Stimulated activated CD4-positive, alpha-beta T cell treated with anti-CD3 and anti-CD28 coated beads, Interleukin-12 subunit alpha, Interleukin-12 subunit beta, amount 100 ng/mL, for 24 hours (primary cell): ENCODE results near the gene KCNH6.

Source experiments
- DNase-seq, 2 experiments: peaks; one replicate each; pipeline ENCODE4 v3.0.0-alpha.2; 2020; ENCODE audit warnings: low read depth in 2 of 2

The KCNH6 gene

DNA sequence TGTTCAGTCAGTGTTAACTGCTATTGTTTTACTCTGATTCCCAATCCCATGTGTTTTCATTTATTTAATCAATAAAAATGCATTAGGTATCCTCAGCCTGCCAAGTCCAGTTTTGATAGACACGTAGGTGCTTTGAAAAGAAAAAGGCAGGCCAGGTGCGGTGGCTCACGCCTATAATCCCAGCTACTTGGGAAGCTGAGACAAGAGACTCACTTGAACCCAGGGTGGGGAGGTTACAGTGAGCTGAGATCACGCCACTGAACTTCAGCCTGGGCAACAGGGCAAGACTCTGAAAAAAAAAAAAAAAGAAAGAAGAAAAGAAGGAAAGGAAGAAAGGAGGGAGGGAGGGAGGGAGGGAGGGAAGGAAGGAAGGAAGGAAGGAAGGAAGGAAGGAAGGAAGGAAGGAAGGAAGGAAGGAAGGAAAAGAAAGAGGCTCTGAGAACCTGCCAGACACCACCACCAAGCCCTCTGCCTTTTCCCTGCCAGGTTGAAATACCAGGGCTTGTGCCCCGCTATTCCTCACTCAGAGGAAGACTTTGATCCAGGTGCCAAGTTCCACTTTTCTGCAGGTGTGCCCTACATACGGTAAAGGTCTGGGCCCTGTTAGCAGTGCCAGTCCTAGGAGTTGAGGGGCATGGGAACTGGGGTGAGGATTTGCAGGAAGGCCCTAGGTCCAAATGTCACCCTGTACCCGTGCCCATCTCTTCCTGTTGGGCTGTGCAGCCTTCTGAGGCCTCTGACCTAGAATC lies 10.1 kb upstream of the KCNH6 start:
- no peak for DNase-seq

DNA sequence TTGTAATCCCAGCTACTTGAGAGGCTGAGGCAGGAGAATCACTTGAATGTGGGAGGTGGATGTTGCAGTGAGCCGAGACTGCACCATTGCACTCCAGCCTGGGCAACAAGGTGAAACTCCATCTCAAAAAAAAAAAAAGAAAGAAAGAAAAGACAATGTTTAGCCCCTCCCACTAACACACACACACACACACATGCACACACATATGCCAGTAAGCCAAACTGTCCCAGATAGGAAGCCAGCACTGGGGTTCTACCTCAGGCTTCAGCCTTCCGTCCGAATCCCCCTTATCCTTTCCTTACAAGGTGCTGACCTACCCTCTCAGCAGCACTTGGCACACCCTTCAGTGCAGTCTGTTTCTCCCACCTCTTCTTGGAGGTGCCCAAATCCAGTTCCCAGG lies 8.7 kb upstream of the KCNH6 start:
- no peak for DNase-seq

DNA sequence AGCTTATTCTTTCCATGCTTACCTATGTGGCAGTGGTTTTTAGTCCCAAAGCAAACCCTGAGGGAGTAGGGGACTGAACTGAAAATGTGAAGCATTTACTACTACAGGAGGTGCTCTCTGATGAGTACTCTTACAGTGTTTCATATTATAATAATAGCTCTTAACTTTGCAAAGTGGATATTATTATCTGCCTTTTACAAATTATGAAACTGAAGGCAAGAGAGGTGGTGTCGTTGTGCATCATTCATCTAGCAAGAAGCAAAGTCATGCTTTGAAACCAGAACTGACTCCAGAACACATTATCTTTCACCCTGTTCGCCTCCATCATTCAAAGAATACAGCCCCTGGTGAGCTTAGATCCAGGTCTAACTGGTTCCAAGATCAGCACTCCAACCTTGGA lies 8.2 kb upstream of the KCNH6 start:
- no peak for DNase-seq

DNA sequence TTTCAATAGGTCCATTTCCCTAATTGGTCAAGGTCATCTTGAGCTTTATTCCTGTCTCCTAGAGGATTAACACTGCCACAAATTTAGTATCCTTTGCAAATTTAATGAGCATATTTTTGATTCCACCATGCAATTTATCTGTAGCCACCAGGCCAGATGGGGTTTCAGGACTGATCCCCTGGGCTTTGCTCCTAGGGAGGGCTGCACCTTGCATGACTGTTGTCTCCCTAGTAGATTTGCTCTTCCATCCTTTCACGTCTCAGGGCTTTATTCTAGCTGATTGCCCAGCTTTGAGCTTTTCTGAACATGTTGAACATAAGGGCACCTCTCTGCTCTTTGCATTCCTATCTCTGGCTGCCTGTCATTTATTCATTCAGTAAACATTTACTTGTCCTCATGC lies 7.7 kb upstream of the KCNH6 start:
- DNase-seq: no peak

DNA sequence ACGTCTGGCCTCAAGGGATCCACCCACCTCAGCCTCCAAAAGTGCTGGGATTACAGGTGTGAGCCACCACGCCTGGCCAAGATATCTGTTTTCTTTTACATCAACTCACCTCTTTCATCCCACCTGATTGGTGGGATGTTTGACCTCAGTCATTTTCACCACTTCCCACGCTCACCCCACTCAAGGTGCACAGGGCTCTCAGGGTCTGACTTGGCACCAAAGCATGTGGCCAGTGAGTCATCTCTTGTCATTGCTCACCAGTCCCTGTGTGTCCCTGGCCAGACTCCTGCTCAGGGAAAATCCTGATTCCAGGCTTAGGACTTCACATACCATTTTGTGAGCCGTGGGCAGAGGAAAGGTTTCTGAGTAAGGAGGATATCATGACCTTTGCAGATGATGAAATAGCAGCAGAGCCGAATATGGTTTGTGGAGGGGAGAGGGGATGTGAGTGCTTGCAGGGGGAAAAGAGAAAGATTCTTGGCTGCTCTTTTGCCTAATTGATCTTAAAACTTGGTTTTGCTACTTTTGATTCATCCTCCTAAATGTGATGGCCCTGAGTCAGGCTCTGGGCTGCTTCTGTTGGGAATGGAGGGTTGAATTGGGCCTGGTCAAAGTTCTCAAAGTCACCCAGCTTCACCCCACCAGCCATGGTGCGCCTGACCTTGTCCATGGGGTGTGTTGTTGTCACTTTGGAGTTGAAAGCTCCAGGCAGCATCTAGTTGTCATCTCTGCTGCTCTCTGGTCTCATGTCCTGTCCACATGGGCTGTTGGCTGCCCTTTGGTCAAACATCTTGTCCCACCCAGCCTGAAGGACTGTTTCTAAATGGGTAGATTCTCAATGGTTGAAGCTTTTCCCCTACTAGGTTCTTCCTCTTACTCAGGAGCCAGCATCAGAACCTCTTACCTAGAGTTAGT lies 6.0 kb upstream of the KCNH6 start:
- no peak for DNase-seq

DNA sequence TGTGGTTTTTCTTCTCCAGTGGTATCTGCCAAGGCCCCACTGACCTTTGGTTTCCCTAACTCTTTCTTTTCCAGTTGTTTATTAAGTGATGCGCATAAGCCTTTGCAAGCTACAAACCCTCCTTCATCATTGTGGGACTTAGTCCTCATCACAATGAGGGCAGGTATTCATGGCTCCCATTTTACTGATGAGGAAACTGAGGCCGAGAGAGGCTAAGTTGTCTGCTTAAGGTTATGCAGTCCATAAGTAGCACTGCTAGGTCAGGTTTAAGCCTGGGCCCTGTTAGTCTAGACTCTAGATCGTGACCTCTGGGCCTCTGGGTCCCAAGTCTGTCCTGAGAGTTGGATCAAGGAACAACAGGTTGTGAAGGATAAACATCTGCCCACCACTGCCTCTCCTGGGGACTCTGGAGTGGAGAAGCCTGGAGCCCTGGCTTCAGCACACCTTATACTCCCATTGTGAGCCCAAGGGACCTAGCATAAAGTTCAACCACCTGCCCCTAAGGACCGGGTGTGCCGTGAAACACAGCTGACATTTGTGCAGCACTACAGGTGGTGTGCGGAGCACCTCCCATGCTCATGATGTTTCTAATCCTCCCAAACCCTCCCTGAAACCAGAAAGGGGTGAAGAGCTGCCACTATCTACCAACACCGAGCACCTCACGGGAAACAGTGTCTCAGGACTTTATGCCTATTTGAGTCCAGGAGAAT lies 5.2 kb upstream of the KCNH6 start:
- no peak for DNase-seq

DNA sequence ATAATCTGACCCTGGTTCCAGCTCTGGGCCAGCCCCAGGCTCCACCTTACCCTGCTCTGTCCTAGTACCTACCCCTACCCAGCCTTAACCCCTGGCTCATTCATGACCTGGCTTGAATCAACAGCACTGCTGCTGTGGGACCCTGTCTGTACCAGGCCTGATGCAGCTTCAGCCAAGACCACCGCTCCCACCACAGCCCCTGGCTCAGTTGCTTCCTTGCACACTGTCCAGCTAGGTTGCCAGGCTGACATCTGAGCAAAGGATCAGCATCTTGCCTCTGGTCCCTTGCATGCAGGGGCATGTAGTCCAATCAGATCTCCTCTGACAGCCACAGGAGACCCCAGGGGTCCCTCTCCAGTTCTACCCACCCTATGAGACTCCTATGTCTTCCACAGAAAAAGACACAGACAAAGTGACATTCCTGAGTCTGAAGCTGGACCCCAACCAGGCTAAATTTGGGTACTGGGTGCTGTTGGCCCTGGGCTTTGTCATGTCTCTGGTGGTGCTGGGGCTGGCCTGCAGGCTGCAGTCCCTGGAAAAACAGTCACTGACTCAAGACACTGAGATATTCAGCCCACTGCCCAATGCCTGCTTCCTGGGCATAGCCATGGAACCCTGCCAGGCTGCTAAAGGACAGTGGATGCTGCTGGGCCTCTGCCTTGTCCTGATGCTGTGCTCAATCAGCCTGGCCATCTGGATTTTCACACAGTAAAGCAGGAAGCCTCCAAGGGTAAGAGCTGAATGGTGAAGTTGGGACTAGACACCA lies 3.9 kb upstream of the KCNH6 start:
- no peak for DNase-seq

DNA sequence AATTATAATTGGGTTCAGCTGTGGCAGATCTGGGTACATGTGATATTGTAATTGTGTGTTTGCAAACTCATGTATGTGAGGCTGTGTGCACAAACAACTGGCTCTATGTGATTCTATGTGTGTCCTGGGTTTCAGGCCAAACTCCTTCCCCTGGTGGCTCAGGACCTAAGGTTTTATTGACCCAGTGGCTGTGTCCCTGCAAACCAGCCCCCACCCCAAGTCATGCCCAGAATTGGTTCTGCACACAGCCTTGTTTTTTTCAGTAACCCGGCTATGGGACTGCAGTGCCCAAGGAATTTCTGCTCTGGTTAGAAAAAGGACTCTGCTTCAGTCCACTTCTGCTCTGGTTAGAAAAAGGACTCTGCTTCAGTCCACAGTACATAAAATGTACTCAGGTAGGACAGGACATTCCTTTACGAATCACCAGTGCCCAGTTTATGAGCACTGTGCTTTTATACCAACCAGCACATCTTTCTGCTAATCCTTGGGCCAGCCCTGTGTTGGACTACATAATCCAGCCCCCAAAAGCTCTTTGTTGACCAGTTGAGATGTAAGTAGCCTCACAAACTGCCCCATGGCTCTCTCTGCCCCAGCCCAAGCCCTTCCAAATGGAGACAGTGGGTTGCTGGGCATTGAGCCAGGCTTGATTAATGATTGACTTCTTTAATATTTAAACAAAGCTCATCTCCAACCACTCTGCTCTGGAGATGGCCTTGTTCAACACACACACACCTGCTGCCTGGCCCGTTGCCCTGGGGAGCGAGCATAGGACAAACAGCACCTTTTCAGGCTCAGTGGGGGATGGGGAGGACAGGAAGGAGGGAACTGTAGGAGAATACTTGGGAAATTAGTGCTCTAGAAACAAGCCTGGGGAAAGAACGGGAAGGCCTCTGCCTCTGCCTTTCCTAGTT lies 2.9 kb upstream of the KCNH6 start:
- DNase-seq: no peak

DNA sequence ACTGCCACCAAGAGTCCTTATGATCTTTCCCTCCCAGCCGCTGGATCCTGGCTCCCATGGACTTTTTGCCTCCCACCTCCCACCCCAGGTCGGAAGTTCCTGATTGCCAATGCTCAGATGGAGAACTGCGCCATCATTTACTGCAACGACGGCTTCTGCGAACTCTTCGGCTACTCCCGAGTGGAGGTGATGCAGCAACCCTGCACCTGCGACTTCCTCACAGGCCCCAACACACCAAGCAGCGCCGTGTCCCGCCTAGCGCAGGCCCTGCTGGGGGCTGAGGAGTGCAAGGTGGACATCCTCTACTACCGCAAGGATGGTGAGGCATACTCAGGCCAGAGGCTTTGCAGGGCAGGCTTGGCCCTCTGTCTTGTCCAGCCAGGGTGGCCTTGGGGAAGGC lies 893 bp downstream of the KCNH6 start:
- DNase-seq: no peak

DNA sequence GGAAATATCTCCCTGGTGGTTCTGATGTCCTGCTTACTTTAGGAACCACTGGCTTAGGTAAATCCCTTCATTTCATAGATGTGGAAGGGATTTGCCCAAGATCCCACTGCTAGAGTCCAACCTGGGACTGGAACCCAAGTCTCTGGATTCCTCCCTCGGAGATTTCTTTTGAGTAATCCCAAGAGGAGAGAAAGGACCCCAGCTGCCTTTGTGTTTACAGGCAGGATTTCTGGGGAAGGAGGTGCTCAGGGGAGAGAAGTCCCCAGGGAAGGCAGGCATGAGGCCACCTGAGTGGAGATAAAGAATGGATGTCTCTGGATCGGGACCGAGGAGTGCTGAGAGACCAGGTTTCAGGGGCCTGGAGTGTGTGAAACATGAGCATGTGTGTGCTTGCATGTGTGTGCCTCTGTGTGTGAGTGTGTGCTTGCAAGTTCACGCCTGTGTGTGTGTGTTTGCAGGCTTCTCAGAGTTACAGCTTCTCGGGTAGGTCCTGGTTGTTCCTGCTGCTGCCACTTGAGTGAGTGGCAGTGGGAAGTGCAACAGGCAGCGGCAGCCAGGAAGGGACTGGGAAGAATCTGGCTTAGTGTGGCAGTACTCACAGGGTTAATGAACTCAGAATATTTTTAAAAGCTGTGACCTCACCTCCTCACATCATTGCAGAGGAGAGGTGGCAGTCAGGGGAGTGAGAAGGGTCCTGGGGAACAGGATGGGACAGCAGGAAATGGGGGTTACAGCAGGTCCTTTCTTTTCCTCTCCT lies 2.2 kb downstream of the KCNH6 start:
- no peak for DNase-seq

DNA sequence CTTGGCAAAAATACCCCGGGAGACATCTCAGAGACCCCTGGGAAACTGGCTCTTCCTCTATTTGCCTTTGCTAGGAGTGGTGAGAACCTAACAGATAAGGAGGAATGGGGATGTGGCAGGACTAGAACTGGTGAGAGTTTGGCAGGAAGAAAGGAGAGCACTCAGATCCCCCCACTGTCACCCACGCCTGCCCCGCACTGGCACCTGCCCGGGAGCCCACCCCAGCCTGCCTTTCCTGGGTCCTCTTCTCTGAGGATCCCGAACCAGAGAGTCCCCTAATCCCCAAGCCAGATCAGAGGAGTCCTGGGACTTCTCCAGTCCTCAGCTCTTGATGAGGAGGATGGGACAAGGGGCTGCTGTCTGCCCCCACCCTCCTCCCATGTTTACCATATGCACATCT lies 3.7 kb downstream of the KCNH6 start:
- DNase-seq: no peak

DNA sequence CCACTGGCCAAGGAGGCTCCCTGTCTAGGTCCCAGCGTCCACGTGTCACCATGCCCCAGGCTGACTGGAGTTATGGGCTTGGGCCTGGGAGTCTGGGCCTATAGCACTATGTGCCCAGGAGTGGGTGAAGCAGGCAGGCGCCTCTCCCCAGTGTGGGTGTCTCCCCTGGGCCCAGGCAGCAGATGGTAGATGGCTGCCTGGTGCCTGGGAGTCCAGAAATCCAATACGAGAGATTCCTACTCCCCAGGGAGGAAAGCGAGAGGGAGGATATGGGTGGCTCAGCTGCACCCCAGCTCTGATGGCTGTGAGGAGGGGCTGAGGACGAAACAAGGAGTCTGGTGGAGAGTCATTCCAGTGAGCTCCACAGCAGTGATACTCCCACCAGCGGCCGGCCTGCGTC lies 5.0 kb downstream of the KCNH6 start:
- DNase-seq: no peak

DNA sequence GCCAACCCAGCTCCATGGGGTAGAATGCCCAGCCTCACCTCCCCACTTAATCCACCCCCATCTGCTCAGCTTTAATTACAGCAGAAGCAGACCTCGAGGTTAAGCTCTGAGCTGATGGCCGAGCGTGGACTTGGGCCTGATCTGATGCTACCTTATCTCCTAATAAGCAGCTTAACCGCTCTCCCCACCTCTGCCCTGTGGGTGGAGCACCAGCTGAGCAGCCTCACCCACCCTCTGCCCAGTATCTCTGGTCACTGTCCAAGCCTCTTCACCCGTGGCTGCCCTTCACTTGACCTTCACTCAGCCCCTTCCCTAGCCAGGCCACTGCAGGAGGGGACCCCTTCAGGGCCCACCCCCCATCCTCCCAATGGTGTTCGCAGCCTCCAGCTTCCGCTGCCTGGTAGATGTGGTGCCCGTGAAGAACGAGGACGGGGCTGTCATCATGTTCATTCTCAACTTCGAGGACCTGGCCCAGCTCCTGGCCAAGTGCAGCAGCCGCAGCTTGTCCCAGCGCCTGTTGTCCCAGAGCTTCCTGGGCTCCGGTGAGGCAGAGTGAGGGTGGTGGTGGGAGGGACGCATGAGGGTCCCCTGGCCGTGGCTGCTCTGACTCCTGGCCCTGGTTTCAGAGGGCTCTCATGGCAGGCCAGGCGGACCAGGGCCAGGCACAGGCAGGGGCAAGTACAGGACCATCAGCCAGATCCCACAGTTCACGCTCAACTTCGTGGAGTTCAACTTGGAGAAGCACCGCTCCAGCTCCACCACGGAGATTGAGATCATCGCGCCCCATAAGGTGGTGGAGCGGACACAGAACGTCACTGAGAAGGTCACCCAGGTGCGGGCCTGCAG lies 6.8 kb downstream of the KCNH6 start:
- no peak for DNase-seq

DNA sequence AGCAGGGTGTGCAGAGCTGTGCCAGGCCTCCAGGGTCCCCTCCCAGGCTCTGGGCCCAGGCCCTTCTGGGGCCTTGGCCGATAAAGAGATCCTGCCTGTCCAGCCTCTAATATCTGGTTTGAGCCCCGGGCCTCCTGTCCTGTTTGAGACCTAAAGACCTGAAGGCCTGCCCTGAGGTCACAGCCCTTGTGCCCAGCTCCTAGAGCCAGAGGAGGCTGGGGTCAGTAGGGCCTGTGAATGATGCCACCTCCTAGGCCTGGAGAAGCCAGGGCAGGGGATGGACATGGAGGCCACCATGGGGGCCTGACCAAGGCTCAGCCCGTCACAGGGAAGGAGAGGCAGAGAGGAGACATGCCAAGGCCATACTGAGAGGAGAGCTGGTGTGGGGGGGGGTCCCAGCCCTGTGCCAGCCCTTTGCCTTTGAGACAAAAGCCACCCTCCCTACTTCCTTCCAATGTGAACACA lies 7.4 kb downstream of the KCNH6 start:
- no peak for DNase-seq

DNA sequence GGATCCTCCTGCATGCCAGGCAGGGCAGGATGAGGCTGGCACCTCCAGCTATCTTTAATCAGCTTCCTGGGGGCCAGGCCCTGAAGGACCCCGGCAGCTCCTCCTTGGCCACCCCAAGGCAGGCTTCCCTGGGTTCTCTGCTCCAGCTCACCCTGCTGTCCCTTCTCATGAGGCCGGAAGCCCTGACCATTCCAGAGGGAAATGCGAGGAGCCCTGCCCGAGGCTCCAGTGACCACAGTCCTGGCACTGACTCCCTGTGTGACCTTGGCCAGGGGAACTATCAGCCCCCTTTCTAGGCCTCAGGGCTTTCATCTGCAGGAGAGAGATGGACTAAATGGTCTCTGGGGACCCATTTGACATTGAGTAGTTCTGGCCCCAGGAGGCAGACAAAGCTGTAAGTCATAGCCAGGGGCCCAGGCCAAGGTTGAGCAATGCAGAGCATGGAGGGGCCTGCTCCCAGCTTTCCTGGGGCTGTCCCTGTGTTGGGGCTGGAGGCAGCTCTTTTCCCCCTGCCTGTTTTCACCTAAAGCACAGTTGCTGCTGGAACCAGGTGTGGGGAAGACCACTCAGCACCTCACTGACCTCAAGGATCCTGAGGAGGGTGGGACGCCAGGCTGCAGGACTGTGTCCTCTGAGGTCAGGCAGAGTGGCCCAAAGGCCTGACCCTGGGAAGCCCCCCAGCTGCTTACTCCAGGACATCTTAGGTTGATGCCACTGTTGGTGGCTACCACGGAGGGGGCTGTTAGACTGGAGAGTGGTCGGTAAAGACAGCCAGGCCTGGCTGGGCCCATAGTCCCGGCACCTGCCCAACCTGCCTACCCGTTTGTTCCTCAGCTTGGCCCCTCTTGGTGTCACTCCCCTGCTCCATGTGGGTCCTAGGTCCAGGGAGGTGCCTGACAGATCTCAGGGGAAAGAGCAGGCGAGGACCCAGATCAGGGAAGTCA lies 8.1 kb downstream of the KCNH6 start:
- no peak for DNase-seq

DNA sequence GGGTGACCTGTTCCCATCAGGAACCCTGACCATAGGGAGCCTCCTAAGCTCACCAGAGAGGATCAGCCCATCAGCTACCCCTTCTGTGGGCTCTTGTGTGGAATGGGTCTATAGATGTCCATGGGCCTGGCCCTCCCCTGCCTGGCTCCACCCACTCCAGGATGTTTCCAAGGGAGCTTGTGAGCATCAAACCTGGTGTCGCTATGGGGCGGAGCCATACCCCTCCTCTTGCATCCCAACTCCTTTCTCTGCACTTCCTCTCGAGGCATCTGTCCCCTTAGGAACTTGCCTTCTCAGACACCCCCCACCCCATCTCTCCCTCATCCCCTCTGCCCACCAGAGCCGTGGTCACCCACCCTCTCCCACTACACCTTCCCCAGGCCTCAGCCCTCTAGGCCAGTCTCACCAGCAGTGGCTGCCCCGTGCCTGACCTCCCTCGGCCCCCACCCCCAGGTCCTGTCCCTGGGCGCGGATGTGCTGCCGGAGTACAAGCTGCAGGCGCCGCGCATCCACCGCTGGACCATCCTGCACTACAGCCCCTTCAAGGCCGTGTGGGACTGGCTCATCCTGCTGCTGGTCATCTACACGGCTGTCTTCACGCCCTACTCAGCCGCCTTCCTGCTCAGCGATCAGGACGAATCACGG lies 10.4 kb downstream of the KCNH6 start:
- DNase-seq: no peak

DNA sequence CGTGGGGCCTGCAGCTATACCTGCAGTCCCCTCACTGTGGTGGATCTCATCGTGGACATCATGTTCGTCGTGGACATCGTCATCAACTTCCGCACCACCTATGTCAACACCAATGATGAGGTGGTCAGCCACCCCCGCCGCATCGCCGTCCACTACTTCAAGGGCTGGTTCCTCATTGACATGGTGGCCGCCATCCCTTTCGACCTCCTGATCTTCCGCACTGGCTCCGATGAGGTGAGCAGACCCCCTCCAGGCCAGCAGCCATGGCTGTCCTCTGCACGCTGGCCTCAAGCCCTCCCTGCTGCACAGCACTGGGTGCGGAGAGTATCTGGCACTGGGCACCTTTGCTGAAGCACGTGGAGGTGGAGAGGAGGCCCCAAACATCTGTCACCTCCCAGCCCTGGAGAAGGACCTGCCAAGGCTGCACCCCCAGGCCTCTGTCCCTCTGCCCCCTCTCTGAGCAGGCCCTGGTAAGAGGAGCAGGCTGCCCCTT lies 11.0 kb downstream of the KCNH6 start:
- no peak for DNase-seq
